Activated CD4-positive, alpha-beta memory T cell treated with anti-CD3 and anti-CD28 coated beads, Interleukin-2, amount 10 ng/mL, durations not matched to agents 7 days and 5 days (primary cell): ENCODE data around the gene GAL3ST2. TPM values are rescaled to one million over a fixed set of nuclear protein-coding genes. Genes with fewer than 3 reads are reported as not detected.
"Not testable (repeated sequence)": the region's sequence is repeated elsewhere in the genome, so short reads cannot be mapped to it uniquely, and the experiment has no call there.

Experiments used
- CTCF ChIA-PET: fragments of 350-600 bp; sonication (Branson Sonifier 250); formaldehyde crosslinking; loops from one replicate; lab custom pipeline; 2021; ENCODE audit warnings: antibody characterized with exemption, inconsistent platforms; lab: Charles Lee
- POLR2A ChIA-PET: fragments of 350-600 bp; sonication (Branson Sonifier 250); formaldehyde crosslinking; loops from one replicate; lab custom pipeline; 2021; ENCODE audit warnings: antibody characterized with exemption; lab: Charles Lee
- DNase-seq: peaks from one replicate; pipeline ENCODE4 v3.0.0-alpha.2; 2020
- H3K27ac Mint-ChIP-seq: one replicate; pipeline ENCODE4 v1.8.0; 2021; ENCODE audit warnings: mild to moderate bottlenecking, mixed read lengths
- H3K27me3 Mint-ChIP-seq: one replicate; pipeline ENCODE4 v1.8.0; 2021; ENCODE audit warnings: mixed read lengths
- H3K36me3 Mint-ChIP-seq: one replicate; pipeline ENCODE4 v1.8.0; 2021; ENCODE audit warnings: low read depth, mixed read lengths
- H3K4me1 Mint-ChIP-seq: one replicate; pipeline ENCODE4 v1.8.0; 2021; ENCODE audit warnings: mixed read lengths
- H3K4me3 Mint-ChIP-seq: one replicate; pipeline ENCODE4 v1.8.0; 2021; ENCODE audit warnings: mild to moderate bottlenecking, mixed read lengths
- H3K9me3 Mint-ChIP-seq: one replicate; pipeline ENCODE4 v1.8.0; 2021; ENCODE audit warnings: mixed read lengths
- total RNA-seq, 2 experiments: library from RNA; stranded (reverse); gene quantifications; one replicate each; pipeline ENCODE4 v1.2.3, GENCODE V29; 2021

Gene GAL3ST2
- total RNA-seq, 2 experiments from 2014 or later: 0.23 to 0.58 TPM

- CTCF ChIA-PET: interaction anchor here (1.1 to 1.2 kb wide), 2 partner anchors 24 to 37 kb away, joined by 3 read pairs; no protein-coding TSS in a partner anchor
- Mint-ChIP-seq H3K36me3 (peaks cover 11% of the 10 kb centered on the region), H3K4me3 (no peak overlapping the region), H3K27me3 (peaks cover 18% of the 10 kb centered on the region), H3K9me3 (peaks cover 31% of the 10 kb centered on the region), H3K27ac (no peak overlapping the region), H3K4me1 (peaks cover 14% of the 10 kb centered on the region)
- POLR2A ChIA-PET: interaction anchor here (1.1 kb wide), 2 partner anchors 13 to 16 kb away, joined by 3 read pairs; partner anchors contain the start of gene GAL3ST2
- peak; percentile 39 for DNase-seq
Observed at GRCh38 chr2:241788572-241788971, 11.9 kb downstream of the GAL3ST2 start.

GRCh38 chr2:241791385-241791784, 14.8 kb downstream of the GAL3ST2 start:
- DNase-seq, CTCF ChIA-PET, H3K27ac Mint-ChIP-seq, H3K4me3 Mint-ChIP-seq: not testable (repeated sequence)
- H3K9me3 Mint-ChIP-seq: peaks cover 32% of the 10 kb centered on the region
- peaks cover 14% of the 10 kb centered on the region for H3K27me3 Mint-ChIP-seq
- POLR2A ChIA-PET: interaction anchor here (0.9 kb wide), 1 partner anchor 10 kb away, joined by 3 read pairs; no protein-coding TSS in a partner anchor
- peaks cover 11% of the 10 kb centered on the region for H3K36me3 Mint-ChIP-seq
- peaks cover 14% of the 10 kb centered on the region for H3K4me1 Mint-ChIP-seq

GRCh38 chr2:241793385-241793784, 16.8 kb downstream of the GAL3ST2 start:
- ChIA-PET POLR2A (interaction anchor here (1.1 kb wide), 1 partner anchor 22 kb away, joined by 3 read pairs; no protein-coding TSS in a partner anchor), CTCF (no interaction called here)
- H3K4me1 Mint-ChIP-seq: peaks cover 9% of the 10 kb centered on the region

GRCh38 chr2:241794250-241794823, 17.7 kb downstream of the GAL3ST2 start:
- peak; percentile 12 for DNase-seq
- Mint-ChIP-seq H3K36me3 (peaks cover 11% of the 10 kb centered on the region), H3K4me3 (no peak overlapping the region), H3K9me3 (peaks cover 18% of the 10 kb centered on the region), H3K4me1 (no peaks in the 10 kb centered on the region), H3K27ac (no peak overlapping the region), H3K27me3 (peaks cover 11% of the 10 kb centered on the region)
- ChIA-PET POLR2A (no interaction called here), CTCF (interaction anchor here (0.6 kb wide), 1 partner anchor 35 kb away, joined by 3 read pairs; no protein-coding TSS in a partner anchor)

More at GRCh38 chr2:241793385-241793784, 16.8 kb downstream of the GAL3ST2 start:
- Mint-ChIP-seq H3K27me3 (peaks cover 11% of the 10 kb centered on the region), H3K4me3 (no peak overlapping the region), H3K27ac (no peak overlapping the region), H3K36me3 (peaks cover 11% of the 10 kb centered on the region), H3K9me3 (peaks cover 26% of the 10 kb centered on the region)
- DNase-seq: no peak

GRCh38 chr2:241795021-241795999, 18.7 kb downstream of the GAL3ST2 start:
- Mint-ChIP-seq H3K4me3 (no peak overlapping the region), H3K36me3 (peaks cover 9% of the 10 kb centered on the region), H3K9me3 (peaks cover 14% of the 10 kb centered on the region), H3K27me3 (peaks cover 11% of the 10 kb centered on the region), H3K27ac (no peak overlapping the region), H3K4me1 (no peaks in the 10 kb centered on the region)
- no peak for DNase-seq
- POLR2A ChIA-PET: no interaction called here
- CTCF ChIA-PET: interaction anchor here (0.6 kb wide), 1 partner anchor 36 kb away, joined by 3 read pairs; no protein-coding TSS in a partner anchor

- H3K9me3 Mint-ChIP-seq: peaks cover 6% of the 10 kb centered on the region
Observed at GRCh38 chr2:241796209-241796608, 19.6 kb downstream of the GAL3ST2 start.

GRCh38 chr2:241796610-241797138, 20.1 kb downstream of the GAL3ST2 start:
- Mint-ChIP-seq H3K36me3 (no peaks in the 10 kb centered on the region), H3K4me3 (no peak overlapping the region), H3K4me1 (no peaks in the 10 kb centered on the region), H3K27ac (no peak overlapping the region), H3K27me3 (peaks cover 5% of the 10 kb centered on the region), H3K9me3 (peaks cover 6% of the 10 kb centered on the region)
- ChIA-PET CTCF (no interaction called here), POLR2A (no interaction called here)
- no peak for DNase-seq

More at GRCh38 chr2:241796209-241796608, 19.6 kb downstream of the GAL3ST2 start:
- POLR2A ChIA-PET: no interaction called here
- peaks cover 5% of the 10 kb centered on the region for H3K27me3 Mint-ChIP-seq
- H3K27ac Mint-ChIP-seq: no peak overlapping the region
- CTCF ChIA-PET: no interaction called here
- no peak for DNase-seq
- H3K4me3 Mint-ChIP-seq: no peak overlapping the region
- no peaks in the 10 kb centered on the region for H3K36me3 Mint-ChIP-seq
- H3K4me1 Mint-ChIP-seq: no peaks in the 10 kb centered on the region

- Mint-ChIP-seq H3K4me3 (no peak overlapping the region), H3K27me3 (peaks cover 3% of the 10 kb centered on the region), H3K27ac (no peak overlapping the region), H3K4me1 (no peaks in the 10 kb centered on the region), H3K36me3 (no peaks in the 10 kb centered on the region), H3K9me3 (peaks cover 6% of the 10 kb centered on the region)
- DNase-seq: no peak
- POLR2A ChIA-PET: no interaction called here
- CTCF ChIA-PET: no interaction called here
Observed at GRCh38 chr2:241797441-241798080, 20.9 kb downstream of the GAL3ST2 start.

GRCh38 chr2:241798081-241798630, 21.5 kb downstream of the GAL3ST2 start:
- peaks cover 6% of the 10 kb centered on the region for H3K9me3 Mint-ChIP-seq
- H3K27me3 Mint-ChIP-seq: peaks cover 3% of the 10 kb centered on the region
- H3K36me3 Mint-ChIP-seq: no peaks in the 10 kb centered on the region
- ChIA-PET CTCF (no interaction called here), POLR2A (no interaction called here)
- no peak for DNase-seq
- no peaks in the 10 kb centered on the region for H3K4me1 Mint-ChIP-seq
- H3K4me3 Mint-ChIP-seq: no peak overlapping the region
- H3K27ac Mint-ChIP-seq: no peak overlapping the region

- CTCF ChIA-PET: no interaction called here
- POLR2A ChIA-PET: no interaction called here
- Mint-ChIP-seq H3K27me3 (peaks cover 3% of the 10 kb centered on the region), H3K27ac (no peak overlapping the region), H3K9me3 (no peaks in the 10 kb centered on the region), H3K4me1 (peaks cover 3% of the 10 kb centered on the region), H3K4me3 (no peak overlapping the region), H3K36me3 (no peaks in the 10 kb centered on the region)
- no peak for DNase-seq
Observed at GRCh38 chr2:241798631-241799521, 22.3 kb downstream of the GAL3ST2 start.

GRCh38 chr2:241799522-241800197, 23.0 kb downstream of the GAL3ST2 start:
- peaks cover 5% of the 10 kb centered on the region for H3K27me3 Mint-ChIP-seq
- POLR2A ChIA-PET: no interaction called here
- no peak overlapping the region for H3K27ac Mint-ChIP-seq
- H3K4me1 Mint-ChIP-seq: peaks cover 6% of the 10 kb centered on the region
- peak; percentile 15 for DNase-seq
- H3K9me3 Mint-ChIP-seq: no peaks in the 10 kb centered on the region
- H3K36me3 Mint-ChIP-seq: no peaks in the 10 kb centered on the region
- CTCF ChIA-PET: no interaction called here
- no peak overlapping the region for H3K4me3 Mint-ChIP-seq
